GM18858 (cell line): Measurements from ENCODE around the gene NUDT9.
"Not testable (repeated sequence)": the region's sequence is repeated elsewhere in the genome, so short reads cannot be mapped to it uniquely, and the experiment has no call there.

Experiments used
- ATAC-seq: cut with Tn5 transposase; IDR thresholded peaks from one replicate; pipeline ENCODE4 v1.9.1; 2021; ENCODE audit not compliant: unreplicated experiment

Gene NUDT9

DNA sequence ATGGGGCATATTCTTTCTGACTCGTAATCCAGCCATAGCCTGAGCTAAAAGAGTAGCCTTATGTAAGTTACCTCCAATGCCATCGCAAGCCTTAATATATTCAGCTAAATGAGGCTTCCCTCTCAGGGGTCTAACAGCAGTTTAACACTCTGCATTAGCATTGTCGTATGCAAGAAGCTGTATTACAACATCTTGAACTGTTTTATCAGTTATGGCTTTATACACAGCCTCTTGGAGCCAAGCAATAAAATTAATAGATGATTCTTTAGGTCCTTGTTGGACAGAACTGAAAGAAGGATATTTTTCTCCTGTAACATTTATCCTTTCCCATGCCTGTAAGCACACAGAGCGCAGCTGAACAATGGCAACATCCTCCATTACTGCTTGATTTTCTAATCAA is 15.5 kb upstream of the NUDT9 start:
- ATAC-seq = not testable (repeated sequence)

DNA sequence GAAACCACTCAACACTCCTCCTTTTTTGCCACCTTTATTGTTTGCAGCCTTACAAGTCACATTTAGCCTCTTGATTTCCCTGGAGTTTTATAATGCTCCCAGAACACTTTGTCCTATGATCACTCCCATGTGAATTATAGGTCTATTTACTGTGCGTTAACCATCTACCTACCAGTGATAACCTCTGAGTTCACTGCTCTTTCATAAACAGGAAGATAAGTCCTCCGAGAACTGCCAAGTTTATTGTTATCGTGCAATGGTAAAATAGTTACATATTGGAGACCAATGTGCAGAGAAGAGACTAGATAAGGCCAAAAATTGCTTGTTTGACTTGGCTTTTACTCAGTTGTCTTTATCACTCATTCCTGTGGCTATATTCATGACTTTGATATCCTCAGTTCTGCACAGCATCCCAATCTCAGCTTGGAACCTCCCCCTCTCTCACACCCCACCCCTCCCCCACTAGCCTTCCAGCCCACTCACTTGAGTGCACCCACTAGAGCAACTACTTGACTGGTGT is 12.9 kb upstream of the NUDT9 start:
- no peak for ATAC-seq

DNA sequence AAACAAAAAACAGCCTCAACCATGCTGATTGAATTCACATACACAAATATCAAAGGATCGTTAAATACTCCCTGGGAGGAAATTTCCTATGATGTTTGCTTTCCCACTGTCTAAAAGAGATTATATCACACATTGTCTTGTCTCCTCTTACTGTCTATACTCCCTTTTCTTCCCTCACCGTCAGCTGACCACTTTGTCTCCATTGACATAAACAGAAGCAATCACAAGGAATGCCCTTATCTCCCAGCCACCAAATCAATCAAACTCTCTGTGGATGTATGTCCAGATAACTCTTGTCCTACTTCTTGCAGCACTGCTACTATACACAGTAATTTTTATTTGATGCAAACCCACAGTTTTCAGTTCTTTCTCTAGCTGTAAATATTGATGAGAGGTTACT is 12.2 kb upstream of the NUDT9 start:
- no peak for ATAC-seq

DNA sequence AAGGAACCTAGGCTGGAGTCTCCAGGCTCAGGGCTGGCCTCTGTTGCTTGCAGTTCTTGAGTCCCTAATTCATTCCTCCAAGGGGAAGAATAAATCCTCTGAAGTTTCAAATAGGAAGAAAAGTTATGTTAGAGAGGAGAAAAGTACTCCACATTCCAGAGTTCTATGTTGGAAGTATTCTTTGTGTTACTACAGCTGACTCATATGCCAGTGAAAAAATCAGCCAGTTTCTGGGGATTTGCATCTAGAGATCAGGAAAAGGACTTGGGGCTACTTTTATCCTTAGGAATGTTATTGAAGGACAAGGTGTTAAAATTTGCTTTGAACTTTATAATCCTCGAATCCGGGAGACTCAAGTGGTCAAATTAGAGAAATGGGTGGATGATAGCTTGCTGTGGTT is 11.7 kb upstream of the NUDT9 start:
- no peak for ATAC-seq

DNA sequence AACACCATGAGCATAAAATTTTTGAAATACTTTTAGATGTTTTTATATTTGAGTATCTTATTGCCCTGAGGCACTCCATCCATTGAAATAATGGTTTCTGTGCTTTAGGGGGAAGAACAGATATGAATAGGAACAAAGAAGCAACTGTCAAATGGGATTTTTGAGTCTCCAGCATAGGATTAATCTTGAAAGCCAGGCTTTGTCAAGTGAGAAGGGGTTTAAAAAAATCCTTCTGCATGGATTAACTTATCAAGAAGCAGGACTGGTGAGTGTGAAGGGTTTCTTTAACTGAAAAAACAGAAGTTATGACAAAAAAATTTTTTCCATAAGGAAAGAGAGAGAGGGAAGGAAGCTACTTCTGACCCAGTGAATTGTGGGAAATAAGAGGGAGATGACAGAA is 7.6 kb upstream of the NUDT9 start:
- no peak for ATAC-seq

DNA sequence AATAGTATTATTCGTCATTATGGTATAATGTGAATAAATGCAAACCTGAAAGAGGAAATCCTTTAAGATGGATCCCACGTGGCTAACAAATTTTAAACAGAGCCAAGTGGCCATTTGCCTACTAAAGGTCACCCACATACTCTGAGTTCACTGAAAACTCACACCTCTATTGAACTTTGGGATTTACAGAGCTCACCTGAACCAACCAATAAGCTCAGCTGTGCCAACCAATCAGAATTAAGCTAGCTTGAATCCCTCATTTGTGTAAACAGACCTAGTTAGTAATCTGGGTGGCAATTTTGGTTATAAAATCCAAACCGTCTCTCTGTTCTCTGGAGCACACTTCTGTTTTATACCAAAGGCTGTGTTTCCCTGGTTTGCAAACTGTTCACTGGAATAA is 5.4 kb upstream of the NUDT9 start:
- no peak for ATAC-seq

DNA sequence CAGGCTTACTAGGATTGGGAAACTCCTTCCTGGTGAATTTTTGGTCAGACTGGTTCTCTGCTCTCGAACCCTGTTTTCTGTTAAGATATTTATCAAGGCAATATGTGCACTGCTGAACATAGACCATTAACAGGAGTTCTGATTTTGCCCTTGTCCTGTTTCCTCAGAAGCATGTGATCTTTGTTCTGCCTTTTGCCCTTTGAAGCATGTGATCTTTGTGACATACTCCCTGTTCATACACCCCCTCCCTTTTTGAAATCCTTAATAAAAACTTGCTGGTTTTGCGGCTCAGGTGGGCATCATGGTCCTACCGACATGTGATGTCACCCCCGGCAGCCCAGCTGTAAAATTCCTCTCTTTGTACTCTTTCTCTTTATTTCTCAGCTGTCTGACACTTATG is 4.0 kb upstream of the NUDT9 start:
- ATAC-seq = not testable (repeated sequence)

DNA sequence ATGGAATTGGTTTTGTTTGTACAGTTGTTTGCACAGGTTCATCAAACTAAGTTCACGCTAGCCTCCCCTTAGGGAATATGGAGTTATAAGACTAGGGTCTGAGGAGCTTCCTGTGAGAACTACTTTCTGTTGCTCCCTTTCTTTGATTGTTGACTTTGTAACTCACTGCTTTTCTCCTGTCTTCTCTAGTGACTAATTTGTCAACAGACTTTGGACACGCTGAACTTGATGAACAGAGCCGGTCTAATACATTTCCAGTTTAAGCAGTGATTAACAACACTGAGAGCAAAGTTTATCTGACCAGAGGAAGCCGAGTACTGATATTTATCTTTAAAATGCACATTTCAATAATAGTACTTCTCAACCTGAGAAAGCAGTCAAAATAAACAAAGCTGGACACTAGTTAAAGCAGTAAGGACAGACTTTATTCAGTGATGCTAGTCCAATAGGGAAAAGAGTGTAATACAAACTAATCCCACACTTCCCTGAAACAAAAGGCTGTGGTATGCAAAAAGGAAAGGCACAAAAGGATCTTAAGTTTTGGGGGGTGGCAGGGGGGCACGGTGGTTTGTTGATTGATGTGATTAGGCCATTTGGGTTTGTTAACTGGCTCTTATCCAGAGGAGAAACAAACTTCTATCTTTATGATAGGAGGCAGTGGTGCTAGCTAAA is 2.7 kb upstream of the NUDT9 start:
- ATAC-seq = no peak

DNA sequence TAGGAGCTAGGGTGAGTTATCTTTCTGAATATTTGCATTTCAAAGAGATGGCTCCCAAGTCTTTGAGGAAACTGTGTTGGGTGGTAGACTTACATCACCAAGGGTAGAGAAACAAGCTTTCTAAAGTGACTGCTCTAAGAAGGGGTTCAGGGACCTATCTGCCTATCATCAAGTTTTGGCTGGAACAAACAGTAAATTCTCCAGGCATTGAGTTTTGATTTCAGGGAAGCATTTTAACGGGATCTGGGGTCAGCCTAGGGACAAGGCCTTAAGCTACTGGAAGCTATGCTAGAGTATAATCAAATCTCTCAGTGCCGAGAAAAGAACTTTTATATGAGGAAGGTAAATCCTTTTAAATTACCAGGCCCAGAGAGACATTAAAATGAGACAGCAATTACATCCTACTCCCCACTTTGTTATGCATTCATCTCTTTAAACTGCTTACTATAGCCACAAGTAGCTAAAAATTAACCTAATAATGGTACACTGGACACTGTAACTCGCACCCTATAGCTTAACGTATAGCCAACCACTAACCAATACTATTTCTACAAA is 2.0 kb upstream of the NUDT9 start:
- ATAC-seq = no peak

DNA sequence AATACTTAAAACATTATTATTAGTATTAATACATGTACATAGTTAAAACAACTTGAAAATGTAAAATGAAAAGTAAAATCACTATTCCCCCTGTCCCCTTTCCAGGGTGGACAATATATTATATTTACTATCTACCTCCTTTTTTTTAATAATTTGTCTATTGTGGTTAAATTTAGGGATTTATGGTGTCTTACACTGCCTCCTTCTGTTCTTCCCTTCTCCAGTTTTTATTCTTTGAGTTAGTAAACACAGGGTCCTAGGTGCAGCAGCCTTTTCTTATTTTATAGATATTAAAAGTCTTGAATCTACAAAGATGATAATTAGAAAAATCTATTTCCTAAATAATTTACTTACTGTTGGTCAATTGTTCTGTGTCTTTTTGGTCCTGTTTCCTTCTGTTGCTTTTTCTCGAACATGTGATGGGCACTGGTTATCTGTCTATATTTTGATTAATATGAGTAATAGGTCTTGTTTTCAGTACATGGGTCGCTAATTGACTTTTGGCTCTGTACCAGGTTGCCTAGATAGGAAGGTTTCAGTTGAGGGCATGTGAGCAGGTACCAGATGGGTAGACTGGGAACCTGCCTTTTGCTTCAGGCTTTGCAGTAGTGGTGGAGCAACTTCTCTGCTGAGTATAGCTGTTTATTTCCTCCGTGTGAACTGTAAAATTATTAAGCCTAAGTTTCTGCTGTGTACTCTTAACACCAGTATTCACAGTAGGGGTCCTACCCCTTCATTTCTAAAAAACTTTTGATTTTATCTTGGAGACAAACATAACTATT is 1.1 kb downstream of the NUDT9 start:
- no peak for ATAC-seq

DNA sequence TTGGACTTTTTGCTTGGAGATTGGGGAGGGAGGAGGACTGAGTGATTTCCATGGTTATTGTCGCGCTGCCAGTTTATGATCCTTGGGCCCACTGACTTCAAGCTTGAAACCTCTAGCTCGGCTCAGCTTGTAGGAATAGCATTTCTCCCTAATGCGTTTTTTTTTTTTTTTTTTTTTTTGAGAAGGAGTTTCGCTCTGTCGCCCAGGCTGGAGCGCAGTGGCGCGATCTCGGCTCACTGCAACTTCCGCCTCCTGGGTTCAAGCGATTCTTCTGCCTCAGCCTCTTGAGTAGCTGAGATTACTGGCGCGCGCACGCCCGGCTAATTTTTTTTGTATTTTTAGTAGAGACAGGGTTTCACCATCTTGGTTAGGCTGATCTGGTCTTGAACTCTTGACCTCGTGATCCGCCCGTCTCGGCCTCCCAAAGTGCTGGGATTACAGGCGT is 1.7 kb downstream of the NUDT9 start:
- not testable (repeated sequence) for ATAC-seq

DNA sequence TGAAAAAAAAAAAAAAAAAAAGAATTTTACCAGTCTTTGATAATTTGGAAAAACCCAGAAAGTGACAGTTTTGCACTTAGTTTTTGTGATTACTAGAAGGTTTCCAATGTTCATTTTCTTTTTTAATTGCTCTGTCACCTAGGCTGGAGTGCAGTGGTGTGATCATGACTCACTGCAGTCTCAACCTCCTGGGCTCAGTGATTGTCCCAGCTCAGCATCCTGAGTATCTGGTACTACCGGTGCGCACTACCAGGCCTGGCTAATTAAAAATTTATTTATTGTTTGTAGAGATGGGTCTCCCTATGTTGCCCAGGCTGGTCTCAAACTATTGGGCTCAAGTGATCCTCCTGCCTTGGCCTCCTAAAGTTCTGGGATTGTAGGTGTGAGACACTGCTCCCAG is 3.3 kb downstream of the NUDT9 start:
- no peak for ATAC-seq

DNA sequence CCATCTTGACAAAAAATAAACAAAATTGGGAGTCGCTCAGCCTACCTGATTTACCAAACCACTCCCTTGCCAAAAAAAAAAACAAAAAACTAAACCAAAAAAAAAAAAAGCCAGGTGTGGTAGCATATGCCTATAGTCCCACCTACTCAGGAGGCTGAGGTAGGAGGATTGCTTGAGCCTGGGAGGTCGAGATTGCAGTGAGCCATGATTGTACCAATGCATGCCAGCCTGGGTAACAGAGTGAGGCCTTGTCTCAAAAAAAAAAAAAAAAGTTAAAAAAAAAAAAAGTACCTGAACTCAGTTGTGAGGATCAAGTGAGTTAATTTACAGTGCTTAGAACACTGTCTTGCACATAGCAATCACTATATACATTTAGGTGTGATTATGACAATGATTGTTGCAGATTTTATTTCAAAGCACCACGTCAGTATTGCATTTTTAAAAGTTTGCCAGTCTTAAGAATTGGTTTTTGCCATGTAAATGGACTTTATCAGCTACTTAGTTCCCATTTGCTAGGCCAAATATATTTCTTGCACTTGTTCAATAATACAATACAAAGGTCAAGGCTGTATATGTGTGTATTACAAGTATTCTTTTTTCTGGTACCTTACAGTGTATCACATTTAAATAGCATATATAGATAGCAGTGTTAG is 4.6 kb downstream of the NUDT9 start:
- ATAC-seq = no peak

DNA sequence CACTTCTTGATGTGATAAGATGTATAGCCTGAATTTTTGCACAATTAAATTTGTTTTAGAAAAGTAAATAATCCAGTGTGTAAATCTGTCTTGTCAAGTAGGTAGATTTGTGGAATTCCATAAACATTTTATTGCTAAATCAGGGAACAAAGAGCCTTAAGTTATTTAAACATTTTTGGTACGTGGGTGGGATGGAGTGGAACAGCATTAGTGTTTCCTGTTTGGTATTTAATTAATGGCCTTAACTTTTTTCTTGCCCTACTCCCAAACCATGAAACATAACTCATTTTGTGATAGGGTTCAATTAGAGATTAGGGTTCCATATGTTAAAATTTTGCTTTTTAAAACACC is 5.1 kb downstream of the NUDT9 start:
- ATAC-seq = no peak

DNA sequence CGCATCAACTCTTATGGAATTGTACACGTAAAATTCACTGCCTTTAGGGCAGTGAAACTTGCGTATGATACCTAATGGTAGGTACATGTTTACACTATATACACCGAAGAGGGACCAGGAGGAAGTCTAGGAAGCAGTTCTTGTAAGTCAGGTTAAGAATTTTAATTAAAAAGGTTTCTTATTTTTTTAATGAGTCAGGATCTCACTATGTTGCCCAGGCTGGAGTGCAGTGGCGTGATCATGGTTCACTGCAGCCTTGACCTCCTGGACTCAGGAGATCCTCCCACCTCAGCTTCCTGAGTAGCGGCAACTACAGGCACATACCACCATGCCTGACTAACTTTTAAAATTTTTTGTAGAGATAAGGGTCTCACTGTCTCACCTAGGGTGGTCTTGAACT is 6.6 kb downstream of the NUDT9 start:
- no peak for ATAC-seq

DNA sequence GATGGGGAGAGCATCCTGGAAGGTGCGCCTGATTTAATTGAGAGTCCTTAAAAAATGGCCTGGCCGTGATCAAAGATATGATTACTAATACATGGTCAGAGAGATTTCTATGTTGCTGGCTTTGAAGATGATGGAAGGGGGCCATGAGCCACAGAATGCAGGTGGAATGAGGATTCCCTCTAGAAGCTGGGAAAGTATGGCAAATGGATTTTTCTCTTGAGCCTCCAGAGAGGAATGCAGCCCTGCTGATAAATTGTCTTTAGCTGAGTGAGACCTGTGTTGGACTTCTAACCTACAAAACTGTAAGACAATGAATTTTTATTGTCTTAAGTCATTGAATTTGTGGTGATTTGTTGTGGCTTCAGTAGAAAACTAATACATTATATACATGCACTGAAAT is 7.7 kb downstream of the NUDT9 start:
- ATAC-seq = no peak

DNA sequence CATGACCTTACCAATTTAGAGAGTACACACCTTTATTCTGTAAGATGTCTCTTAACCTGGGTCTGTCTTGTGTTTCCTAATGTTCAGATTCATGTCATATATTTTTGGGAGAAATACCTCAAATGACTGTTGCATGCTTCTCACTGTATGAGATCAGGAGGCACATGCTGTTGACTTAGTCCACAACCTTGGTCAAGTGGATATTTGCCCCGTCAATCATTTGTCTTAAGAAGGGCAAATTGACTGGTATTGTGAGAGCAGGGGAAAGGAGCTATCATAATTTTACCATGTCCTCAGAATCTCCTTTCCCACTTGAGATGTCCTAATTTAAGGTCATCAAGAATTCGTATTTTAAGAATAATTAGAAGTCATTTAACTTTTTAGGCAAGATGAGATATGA is 11.0 kb downstream of the NUDT9 start:
- ATAC-seq = no peak

DNA sequence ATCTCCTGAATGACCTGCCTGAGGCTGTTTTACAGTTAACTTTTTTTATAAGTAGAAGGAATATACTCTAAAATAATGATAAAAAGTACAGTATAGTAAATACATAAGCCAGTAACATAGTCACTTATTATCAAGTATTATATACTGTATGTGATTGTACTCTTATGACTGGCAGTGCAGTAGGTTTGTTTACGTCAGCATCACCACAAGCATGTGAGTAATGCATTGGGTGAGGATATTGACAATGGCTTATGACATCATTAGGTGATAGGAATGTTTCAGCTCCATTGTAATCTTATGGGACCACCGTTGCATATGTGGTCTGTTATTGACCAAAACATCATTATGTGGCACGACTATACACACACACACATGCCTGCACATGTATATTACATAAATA is 20.5 kb downstream of the NUDT9 start:
- no peak for ATAC-seq

DNA sequence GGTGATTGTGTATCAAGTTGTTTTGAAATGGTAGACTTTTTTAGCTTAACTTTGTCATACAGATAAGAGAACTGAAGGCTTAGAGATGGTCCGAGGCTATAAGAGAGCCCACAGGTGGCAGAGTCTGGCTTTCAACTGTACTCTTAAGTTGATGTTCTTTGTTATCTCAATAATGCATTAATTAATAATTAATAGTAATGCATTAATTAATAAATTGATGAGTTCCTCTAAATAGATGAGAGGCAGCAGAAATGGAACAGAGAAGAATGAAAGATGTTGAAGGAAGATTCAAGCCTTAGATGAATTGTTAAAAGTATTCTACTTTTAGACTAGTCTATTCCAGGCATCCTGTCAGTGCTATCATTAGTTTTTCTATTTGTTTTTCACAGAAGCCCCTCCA is 22.4 kb downstream of the NUDT9 start:
- no peak for ATAC-seq

DNA sequence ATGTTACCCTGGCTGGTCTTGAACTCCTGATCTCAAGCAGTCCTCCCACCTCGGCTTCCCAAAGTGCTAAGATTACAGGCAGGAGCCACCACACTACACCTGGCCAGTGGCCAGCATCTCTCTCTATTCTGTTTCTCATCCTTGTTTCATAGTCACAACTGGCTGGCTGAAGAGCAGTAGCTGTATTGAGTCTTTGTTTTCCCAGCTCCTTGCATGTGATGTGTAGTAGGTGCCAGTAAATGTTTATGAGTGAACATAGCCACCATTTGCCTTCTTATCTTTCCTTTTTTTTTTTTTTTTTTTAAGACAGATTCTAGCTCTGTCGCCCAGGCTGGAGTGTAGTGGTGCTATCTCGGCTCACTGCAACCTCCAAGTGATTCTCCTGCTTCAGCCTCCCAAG is 23.6 kb downstream of the NUDT9 start:
- ATAC-seq = no peak

DNA sequence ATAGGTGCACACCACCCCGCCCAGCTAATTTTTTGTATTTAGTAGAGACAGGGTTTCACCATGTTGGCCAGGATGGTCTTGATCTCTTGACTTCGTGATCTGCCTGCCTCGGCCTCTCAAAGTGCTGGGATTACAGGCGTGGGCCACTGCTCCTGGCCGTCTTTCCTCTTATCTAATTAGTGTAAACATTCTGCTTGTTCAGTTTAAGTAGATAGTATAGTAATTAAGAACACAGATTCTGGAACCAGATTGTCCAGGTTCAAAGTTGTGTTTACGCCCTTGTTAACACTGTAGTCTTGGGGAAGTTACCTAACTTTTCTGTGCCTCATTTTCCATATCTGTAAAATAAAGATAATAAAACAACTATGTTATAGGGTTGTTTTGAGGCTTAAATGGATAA is 24.0 kb downstream of the NUDT9 start:
- ATAC-seq = not testable (repeated sequence)

DNA sequence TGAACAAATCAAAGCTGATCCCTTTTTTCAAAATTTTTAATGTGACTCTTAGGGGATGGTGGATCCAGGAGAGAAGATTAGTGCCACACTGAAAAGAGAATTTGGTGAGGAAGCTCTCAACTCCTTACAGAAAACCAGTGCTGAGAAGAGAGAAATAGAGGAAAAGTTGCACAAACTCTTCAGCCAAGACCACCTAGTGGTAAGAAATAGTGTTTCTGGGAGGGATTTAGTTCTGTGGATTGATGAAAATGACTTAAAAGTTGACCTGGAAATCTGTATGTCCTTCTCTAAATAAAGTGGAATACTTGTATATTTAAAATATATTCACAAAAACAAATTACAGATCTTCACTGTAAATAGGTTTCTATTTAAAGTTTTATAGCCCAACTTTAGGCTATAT is 29.2 kb downstream of the NUDT9 start:
- ATAC-seq = no peak
